Activated CD4-positive, CD25-positive, alpha-beta regulatory T cell treated with anti-CD3 and anti-CD28 coated beads, Interleukin-2, amount 50 U/mL, for 16 hours (primary cell): ENCODE data around the gene YJEFN3.

ENCODE experiments used
- DNase-seq: peaks from one replicate; pipeline ENCODE4 v3.0.0-alpha.2; 2020; ENCODE audit warnings: low read depth, low spot score

Gene YJEFN3

DNA sequence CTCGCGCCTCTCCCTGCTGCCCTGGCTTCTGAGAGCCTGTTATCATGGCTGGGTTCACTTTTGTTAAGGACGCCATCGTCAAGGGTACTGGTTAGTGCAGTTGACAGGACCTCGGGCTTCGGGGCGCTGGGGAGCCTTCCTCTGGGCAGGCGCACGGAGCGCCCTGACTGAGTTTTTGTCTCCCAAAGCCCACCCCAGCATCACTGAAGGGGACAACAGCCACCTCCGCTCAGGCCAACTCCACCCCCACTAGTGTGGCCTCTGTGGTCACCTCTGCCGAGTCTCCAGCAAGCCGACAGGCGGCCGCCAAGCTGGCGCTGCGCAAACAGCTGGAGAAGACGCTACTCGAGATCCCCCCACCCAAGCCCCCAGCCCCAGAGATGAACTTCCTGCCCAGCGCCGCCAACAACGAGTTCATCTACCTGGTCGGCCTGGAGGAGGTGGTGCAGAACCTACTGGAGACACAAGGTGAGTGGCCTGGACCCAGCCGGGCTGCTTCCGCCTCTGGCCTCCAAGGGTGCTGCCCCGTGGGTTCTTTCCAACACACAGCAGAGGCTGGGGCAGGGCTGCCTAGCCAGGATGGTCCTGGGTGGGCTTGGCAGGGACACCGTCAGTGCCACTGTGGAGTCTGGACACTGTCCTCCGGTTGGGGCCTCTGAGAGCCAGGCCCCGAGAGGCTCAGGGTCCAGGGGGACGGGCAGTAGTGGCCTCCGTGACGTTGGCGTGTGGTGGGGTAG is 30.3 kb upstream of the YJEFN3 start:
- no peak for DNase-seq

DNA sequence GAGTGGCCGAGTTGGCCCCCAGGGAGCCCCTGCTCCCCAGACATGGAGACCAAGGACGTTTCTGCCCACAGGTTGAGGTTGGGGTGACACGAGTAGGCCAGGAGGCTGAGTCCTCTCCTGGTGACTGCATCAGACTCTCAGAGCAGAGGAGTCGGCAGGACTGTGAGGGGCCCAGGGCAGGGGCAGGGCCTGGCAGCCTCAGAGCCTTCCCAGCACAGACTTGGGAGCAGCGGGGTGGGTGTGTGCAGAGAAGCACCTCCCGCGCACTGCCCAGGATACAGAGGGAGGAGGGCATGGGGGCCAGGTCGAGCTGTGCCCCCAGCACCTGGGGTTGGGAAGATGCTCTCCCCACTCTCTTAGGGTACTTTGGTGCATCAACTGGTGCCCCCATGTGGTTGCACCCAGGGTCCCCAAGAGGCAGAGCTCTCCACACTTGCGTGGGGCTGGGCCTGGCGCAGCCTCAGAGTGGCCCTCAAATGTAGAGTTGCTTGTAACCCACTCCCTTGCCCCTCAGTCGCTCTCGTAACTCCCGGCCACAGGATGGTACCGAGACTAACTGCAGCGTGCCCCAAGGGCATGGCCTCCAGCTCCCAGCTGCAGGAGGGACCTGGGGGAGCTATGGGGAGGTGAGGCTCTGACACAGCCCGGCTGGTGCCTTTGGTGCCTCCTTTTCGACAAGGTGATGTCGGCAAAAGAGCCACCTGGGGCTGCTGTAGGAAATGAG is 29.3 kb upstream of the YJEFN3 start:
- no peak for DNase-seq

DNA sequence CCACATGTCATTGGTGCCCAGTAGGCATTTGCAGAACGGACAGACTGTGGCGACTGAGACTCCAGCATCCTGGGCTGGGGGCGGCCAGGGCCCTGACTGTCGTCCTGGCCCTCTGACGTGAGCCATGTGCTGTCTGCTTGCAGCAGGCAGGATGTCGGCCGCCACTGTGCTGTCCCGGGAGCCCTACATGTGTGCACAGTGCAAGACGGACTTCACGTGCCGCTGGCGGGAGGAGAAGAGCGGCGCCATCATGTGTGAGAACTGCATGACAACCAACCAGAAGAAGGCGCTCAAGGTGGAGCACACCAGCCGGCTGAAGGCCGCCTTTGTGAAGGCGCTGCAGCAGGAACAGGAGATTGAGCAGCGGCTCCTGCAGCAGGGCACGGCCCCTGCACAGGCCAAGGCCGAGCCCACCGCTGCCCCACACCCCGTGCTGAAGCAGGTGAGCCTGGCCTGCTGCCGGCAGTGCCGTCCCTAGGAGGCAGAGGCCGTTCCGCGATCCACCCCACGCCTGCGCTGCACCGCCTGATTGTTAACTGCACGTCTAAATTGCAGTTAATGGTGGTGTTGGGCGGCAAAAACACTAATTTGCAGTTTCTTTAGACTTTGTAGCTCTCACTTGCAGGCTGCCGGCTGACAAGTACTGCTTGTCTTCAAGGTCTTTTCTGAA is 27.6 kb upstream of the YJEFN3 start:
- no peak for DNase-seq

DNA sequence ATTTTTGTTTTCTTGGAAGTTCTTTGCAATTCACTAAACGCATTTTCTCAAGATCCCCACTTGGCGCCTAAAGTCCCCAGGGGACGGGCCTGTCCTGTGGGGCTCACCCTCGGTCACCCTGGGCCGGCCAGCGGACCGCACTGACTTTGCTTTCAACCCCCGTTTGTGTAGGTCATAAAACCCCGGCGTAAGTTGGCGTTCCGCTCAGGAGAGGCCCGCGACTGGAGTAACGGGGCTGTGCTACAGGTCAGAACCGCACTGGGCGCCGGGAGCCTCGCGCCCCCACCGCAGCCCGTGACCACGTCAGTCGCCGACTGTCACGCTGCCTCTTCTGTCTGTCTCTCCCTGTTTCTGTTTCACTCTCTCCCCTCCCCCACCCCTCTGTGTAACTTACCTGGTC is 26.9 kb upstream of the YJEFN3 start:
- DNase-seq, result no peak

DNA sequence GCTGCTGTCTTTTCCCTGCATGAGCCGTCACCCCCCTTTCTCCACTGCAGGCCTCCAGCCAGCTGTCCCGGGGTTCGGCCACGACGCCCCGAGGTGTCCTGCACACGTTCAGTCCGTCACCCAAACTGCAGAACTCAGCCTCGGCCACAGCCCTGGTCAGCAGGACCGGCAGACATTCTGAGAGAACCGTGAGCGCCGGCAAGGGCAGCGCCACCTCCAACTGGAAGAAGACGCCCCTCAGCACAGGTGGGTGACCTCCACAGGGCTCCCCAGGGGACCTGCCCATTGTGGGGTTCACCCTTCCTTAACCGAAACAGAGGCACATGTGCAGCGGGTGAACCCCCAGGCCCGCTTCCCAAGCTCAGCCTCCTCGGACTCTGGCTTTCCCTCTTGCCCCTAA is 26.4 kb upstream of the YJEFN3 start:
- DNase-seq, result no peak

DNA sequence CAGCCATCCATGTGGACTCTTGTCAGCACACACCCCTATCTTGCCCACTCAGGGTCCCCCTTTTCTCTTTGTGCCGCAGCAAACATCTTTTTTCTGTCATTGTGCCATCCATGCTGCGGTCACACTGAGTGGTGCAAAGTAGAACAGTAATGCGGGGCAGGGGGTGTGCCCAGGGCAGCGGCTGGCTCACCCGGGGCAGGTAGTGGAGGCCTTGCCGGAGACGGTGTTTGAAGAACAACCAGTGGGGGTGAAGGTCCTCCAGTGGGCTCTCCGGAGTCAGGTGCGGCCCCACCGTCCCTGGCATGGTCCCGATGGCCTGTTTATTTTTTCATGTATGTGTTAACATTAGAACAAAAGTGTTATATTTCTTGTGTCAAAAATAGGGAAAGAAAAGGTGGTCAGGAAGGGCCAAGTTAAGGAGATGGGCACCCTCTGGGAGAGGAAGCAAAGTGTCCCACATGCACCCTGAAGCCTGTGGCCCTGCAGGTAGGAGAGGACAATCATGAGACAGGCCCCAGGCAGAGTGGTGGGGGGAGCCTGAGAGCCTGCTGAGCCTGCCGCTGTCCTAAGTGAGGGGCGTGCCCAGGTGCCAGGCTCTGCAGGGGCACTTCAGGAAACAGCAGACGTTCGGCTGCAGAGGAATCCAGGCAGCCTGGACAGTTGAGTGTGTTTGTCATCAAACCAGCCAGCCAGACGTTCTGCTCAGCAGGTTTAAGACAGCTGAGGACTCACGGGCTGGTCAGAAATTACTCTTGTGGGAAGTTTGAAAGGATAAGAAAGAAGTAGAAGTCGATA is 25.7 kb upstream of the YJEFN3 start:
- DNase-seq, result no peak

DNA sequence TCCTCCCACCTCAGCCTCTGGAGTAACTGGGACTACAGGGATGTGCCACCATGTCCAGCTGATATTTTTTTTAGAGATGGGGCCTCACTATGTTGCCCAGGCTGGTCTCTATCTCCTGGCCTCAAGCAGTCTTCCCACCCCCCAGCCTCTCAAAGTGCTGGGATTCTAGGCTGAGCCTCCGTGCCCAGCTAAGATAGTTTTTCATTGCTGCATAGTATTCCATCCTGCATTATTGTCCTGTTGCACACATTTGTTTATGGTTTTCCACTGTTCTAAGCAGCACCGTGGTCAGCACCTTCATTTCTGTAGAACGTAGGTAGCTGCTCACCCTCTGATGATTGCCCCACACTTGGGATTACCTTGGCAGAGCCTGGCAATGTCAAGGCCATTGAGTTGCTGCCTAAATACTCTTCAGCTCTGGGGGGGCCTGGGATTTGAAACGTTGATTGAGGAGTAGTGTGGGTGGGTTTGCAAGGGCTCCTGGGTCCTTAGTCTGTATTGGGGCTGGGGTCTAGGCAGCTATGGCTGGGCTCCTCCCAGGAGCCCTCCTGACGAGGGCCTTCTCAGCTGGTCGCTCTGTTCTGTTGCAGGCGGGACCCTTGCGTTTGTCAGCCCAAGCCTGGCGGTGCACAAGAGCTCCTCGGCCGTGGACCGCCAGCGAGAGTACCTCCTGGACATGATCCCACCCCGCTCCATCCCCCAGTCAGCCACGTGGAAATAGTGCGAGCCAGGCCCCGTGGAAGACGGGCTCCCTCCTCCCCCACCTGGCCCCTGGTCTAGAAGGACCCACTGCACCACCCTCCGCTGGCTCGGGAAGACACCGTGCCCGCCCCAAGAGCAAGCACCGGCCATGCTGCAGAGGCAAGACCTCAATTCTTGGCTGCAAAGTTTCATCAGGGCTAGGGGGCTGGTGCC is 23.7 kb upstream of the YJEFN3 start:
- no peak for DNase-seq

DNA sequence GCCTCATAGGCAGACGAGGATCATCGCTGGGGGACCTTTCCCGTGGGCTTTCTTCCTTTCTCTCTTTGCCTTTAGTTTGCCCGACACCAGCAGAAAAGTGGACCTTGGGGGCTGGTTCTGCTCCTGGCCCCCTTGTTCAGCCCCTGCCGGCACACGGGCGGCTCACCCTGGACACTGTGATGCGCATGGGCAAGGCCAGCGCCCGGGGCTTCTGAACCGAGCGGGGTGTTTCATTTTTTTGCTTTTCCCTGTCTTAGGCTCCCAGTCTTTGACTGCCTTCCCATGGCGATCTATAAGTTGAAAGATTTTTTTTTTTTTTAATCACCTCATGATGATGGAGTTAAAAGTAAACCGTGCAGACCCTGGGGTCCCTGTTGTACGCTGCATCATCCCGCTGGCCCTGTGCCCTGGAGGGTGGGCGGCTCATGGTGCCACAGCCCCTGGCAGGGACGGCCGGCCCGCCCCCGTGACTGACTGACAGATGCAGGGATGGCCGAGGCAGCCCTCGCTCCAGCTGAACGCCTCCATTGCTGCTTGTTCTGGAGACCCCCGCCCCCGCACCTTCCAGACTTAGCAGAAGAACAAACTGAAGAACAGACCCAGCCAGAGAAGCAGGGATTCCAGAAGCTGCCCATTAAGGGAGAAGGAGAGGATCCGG is 22.9 kb upstream of the YJEFN3 start:
- DNase-seq, result no peak

DNA sequence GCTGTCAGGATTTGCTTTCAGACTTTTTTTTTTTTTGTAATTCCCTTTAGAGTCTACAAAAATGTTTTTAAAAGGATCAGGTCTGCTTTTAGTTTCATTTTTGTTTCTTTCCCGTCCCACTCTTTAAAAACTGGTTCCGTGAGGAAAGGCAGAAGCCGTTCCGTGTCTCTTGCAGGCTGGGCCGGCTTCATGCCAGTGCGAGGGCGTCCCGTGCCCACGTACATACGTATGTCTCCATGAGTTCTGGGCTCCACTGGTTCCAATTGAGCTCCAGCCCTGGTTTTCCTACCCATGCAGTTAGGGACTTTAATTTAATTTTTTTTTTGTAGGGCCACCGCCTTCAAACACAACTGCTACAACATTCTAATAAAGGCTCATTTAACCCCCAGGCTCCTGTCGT is 22.1 kb upstream of the YJEFN3 start:
- DNase-seq, result no peak

DNA sequence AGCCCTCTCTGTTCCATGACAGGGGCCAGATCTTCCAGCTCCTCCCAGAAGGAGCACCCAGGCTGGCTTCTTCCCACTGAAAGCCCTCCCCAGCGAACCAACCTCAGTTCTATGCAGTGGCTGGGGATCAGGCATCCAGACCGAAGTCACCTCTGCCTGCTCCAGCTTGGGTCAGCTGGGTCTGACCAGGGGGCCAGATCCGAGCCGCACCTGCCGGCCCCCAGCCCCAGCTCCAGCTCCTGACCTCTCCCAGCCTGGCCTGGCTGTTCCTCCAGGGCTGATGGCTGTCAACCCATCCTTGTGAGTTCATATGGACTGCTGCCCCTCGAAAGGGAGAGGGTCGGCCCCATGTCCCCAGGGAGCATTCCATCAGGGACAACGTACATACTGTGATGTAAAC is 21.4 kb upstream of the YJEFN3 start:
- no peak for DNase-seq

DNA sequence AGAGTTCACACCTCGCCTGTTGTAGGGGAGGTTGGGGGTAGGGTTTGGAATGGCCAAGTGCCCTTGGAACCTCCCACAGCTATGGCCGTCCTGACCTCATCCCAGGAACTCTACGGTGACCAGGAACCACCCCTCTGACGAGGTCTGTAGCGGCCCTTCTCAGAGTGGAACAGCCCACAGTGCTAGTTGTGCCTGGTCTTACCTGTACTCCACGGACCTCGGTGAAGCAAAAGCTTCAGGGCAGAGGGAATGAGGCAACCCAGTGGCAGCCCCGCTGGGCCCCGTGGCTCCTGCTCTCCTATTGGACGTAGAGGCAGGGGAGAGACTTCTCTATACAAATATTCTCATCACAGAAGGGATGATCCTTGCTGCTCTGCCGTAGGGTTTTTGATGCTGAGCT is 20.5 kb upstream of the YJEFN3 start:
- no peak for DNase-seq

DNA sequence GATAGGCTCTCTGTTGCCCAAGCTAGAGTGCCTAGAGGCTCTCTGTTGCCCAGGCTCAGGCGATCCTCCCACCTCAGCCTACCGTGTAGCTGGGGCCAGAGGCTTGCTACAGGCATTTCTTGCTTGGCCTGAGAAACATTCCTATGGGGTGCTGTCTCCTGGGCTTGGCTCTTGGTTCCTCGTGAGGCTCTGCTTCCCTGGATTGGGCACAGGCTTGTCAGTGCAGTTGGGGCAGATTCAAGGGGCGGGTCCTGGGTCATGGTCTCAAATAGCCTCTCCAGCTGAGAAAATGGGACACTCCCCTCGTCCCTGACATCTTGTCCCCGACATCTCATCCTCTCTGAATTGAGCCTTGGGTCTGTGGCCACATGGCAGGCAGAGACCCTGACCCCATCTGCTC is 18.3 kb upstream of the YJEFN3 start:
- no peak for DNase-seq

DNA sequence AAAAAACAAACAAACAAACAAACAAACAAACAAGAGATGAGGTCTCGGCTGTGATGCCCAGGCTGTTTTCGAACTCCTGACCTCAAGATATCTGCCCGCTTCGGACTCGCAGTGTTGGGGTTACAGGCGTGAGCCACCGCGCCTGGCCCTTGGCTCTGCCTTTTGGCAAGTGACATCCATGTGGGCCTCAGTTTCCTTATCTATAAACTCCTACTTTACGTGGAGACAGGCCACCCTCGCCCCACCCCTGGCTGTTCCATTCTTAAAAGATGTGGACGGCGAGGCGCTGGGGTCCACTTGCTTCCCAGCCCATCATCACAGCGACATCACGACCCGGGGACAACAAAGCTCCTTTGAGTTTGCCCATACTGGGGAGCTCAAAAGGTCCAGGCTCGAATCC is 15.0 kb upstream of the YJEFN3 start:
- no peak for DNase-seq

DNA sequence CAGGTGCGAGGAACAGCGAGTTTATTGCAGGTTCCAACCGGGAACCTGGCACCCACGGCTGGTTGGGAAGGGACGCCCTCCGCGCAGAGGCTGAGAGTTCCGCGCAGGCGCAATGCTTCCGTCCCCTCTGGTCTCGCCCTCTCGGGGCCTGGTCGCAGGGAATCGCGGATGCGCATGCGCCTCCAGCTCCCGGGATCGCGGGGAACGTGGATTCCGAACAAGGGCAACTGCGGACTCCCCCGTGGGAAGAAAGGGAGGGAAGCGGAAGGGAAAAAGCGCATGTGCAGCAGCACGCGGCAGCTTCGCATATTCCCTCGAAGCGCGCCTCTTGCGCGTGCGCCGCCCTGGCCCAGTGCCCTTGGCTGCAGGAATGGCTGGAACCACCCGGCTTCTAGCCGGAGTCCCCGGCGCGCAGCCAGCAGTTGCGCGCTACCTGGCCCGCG is 14.5 kb upstream of the YJEFN3 start:
- no peak for DNase-seq

DNA sequence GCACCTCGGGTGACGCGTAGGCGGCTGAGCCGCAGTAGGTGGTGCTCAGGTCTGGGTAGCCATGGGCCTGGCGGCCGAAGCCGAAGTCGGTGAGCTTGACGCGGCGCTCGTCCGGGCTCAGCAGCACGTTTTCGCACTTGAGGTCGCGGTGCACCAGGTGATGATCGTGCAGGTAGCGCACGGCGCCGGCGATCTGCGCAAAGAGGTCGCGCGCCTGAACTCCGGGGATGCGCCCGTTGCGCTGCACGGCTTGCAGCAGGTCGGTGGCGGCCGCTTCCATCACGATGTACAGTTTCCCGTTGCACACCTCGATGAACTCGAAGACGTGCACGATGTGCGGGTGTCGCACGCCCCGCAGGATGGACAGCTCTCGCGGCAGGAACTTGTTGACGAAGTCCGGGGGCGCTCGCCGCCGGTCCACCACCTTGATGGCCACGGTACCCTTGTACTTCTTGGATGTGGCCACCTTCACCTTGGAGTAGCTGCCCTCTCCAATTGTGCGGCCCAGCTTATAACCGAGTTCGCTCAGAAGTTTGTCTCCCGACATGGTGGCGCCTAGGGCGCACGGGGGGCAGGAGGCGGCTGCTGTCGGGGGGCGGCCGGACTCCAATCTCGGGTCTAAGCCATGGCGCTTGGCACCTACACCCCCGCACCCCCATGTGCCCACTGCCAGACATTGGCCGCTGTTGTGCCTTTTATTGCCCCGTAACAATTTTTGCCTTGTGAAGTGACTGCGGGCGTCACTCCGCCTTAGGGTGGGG is 13.7 kb upstream of the YJEFN3 start, which contains the start of gene TSSK6:
Gene TSSK6, minus strand, starts transcription at position 668 of the 761 bp plus-strand sequence. Its CDS starts 121 bp downstream, at position 547.
- DNase-seq, result no peak

DNA sequence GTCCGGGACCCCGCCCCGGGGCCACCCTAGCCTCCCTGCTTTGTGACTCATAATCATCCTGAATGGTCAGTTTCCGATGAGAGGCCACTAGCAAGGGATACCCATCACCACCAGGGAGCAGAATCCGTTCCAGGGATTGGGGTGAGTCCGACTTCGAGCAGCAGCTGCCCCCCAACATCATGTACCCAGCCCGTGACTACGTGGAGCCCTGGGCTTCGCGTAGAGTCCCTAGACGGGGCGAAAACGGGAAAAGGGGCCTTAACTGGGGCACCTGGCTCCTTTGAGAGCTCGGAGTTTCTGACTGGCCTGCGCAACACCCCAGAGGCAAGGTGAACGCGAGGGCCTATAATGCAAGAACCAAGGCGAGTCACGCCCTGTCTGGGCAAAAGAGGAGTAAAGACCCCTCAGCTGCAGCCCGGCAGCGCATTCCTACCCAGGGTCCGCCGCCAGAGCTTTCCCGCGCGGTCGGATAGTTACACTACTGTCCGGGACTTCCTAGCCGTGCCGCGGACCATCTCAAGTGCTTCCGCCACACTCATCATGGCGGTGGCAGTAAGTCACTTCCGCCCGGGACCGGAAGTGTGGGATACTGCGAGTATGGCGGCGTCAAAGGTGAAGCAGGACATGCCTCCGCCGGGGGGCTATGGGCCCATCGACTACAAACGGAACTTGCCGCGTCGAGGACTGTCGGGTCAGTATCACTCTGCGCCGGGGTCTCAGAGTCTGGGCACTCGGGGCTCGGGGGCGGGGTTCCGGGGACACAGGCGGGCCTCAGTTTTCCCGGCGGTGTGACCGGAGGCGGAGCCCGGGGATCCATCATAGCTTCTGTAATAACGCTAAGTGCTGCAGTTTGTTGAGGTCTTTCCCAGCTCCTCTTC is 12.8 kb upstream of the YJEFN3 start, which contains the start of gene NDUFA13:
Gene NDUFA13, plus strand, starts transcription at position 584 of the 878 bp plus-strand sequence. Its CDS starts 14 bp downstream, at position 598.
- DNase-seq, result peak; percentile 91

DNA sequence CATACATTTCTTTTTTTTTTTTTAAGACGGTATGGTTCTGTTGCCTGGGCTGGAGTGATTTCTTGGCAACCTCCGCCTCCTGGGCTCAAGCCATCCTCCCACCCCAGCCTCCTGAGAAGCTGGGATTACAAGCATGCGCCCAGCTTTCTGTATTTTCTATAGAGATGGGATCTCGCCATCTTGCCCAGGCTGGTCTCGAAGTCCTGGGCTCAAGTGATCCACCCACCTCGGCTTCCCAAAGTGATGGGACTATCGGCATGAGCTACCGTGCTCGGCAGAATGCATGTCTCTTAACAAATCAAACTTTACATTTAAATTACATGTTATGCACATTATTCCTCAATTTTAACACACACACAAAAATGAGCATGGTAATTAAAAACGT is 11.5 kb upstream of the YJEFN3 start:
- no peak for DNase-seq

DNA sequence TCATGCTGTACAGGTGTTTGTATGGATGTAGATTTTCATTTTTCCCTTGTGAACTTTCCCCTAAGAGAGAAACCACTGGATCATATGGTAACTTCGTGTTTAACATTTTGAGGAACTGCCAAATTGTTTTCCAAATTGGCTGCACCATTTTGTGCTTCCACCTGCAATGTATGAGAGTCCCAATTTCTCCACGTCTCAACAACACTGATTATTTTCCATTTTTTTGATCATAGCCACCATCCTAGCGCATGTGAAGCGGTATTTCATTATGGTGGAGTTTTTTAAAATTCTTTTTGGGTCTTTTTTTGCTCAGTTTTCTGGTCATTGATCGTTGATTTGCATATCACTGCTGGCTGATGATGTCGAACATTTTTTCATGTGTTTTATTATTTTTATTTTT is 7.7 kb upstream of the YJEFN3 start:
- no peak for DNase-seq
